Upper lobe of left lung (tissue), 6 donors: ENCODE results near the gene EYA2. TPM values are rescaled to one million over a fixed set of nuclear protein-coding genes. Genes with fewer than 3 reads are reported as not detected.

Experiments
- ATAC-seq, 2 donors: fragments of 200-7000 bp; cut with Tn5 transposase; one replicate each; pipeline ENCODE4 v1.9.1; 2022; ENCODE audit warnings: mild to moderate bottlenecking in 2 of 2, moderate library complexity in 2 of 2; ENCODE audit not compliant: low FRiP score in 2 of 2
- DNase-seq, 2 donors: peaks; one replicate each; pipeline ENCODE4 v3.0.0-alpha.2; 2019 to 2020
- H3K27ac ChIP-seq, 4 donors: fragments of 200-600 bp; sonication (generic); one replicate each; pipeline ENCODE4 v1.5.1; 2016 to 2019
- H3K27me3 ChIP-seq, 4 donors: fragments of 200-600 bp; sonication (generic); one replicate each; pipeline ENCODE4 v1.5.1; 2017 to 2019
- H3K36me3 ChIP-seq, 4 donors: fragments of 200-600 bp; sonication (generic); one replicate each; pipeline ENCODE4 v1.5.1; 2016 to 2019
- H3K4me1 ChIP-seq, 4 donors: fragments of 200-600 bp; sonication (generic); one replicate each; pipeline ENCODE4 v1.5.1; 2018 to 2019
- H3K4me3 ChIP-seq, 4 donors: fragments of 200-600 bp; sonication (generic); one replicate each; pipeline ENCODE4 v1.5.1; 2017 to 2019; ENCODE audit warnings: mild to moderate bottlenecking in 2 of 4, moderate library complexity in 1 of 4
- H3K9me3 ChIP-seq, 4 donors: fragments of 200-600 bp; sonication (generic); one replicate each; pipeline ENCODE4 v1.5.1; 2018 to 2019
- CTCF ChIP-seq, 6 experiments: fragments of 450-650 bp in 4 of 6; fragments of 200-600 bp in 2 of 6; sonication (generic) in 2 of 6; IDR thresholded peaks; one replicate each; pipeline ENCODE4 v1.5.1; 2016 to 2019; ENCODE audit warnings: antibody characterized with exemption in 6 of 6
- EP300 ChIP-seq, 4 donors: sonication (generic); formaldehyde crosslinking; IDR thresholded peaks; one replicate each; pipeline ENCODE4 v1.5.1; 2017; ENCODE audit warnings: antibody characterized with exemption in 4 of 4, control low read depth in 2 of 4
- POLR2A ChIP-seq, 4 donors: fragments of 450-650 bp; IDR thresholded peaks; one replicate each; pipeline ENCODE4 v1.5.1; 2016 to 2017; ENCODE audit warnings: antibody characterized with exemption in 4 of 4, mild to moderate bottlenecking in 2 of 4
- POLR2AphosphoS5 ChIP-seq, 2 donors: sonication (generic); formaldehyde crosslinking; IDR thresholded peaks; one replicate each; pipeline ENCODE4 v1.5.1; 2017; ENCODE audit warnings: antibody characterized with exemption in 2 of 2
- WGBS, 2 donors: methylation state at CpG; one replicate each; pipeline ENCODE4 v1.1.5; 2017 to 2018; 5-methylcytosine and 5-hydroxymethylcytosine counted together
- total RNA-seq, 6 donors: library from RNA; depleted of rRNA in 4 of 6; stranded (reverse); fragments of >200 nt in 4 of 6; gene quantifications; one replicate each; pipeline versions ENCODE4 v1.1.0 to v1.2.1, GENCODE V29; 2016 to 2021
- donor health status: DM: no; HTN: no; CAD: no; lungs with moderate emphysema.
- donor health status: DM: no; HTN: yes; CAD: no; lungs with severe emphysema.

Gene EYA2
- total RNA-seq, 6 donors from 2014 or later = 0.66 to 9.4 (median 3.0) TPM

- 53 to 63% methylated on average over 18 of the region's 18 CpGs for WGBS, 2 donors
- Histone ChIP-seq H3K36me3 (no peaks in the 10 kb centered on the region), H3K27me3 (no peaks in the 10 kb centered on the region), H3K9me3 (no peaks in the 10 kb centered on the region), H3K4me3 (no peak overlapping the region), H3K4me1 (no peaks in the 10 kb centered on the region), H3K27ac (no peak overlapping the region)
- DNase-seq (peak in 1 of 2 donors; percentile 52), ATAC-seq (no peak)
- TF ChIP-seq POLR2A (IDR thresholded peaks at IDR 0.05) (no peak), POLR2AphosphoS5 (IDR thresholded peaks at IDR 0.05) (no peak), EP300 (IDR thresholded peaks at IDR 0.05) (no peak), CTCF (IDR thresholded peaks at IDR 0.05) (no peak)
Measured at GRCh38 chr20:47038566-47039560, 144.2 kb downstream of the EYA2 start.

GRCh38 chr20:47040506-47041125 lies 146.0 kb downstream of the EYA2 start:
- no peaks in the 10 kb centered on the region for H3K36me3 ChIP-seq
- H3K27ac ChIP-seq = no peak overlapping the region
- H3K4me3 ChIP-seq = no peak overlapping the region
- no peak for TF ChIP-seq POLR2AphosphoS5 (IDR thresholded peaks at IDR 0.05)
- no peaks in the 10 kb centered on the region for H3K27me3 ChIP-seq
- H3K4me1 ChIP-seq = no peaks in the 10 kb centered on the region
- 59 to 70% methylated on average over 5 of the region's 5 CpGs for WGBS, 2 donors
- ATAC-seq (no peak), DNase-seq (no peak)
- H3K9me3 ChIP-seq = peaks cover 0 to 10% (median 4%) of the 10 kb centered on the region in 4 donors

GRCh38 chr20:47041396-47041899 lies 146.8 kb downstream of the EYA2 start:
- no peaks in the 10 kb centered on the region for H3K27me3 ChIP-seq
- H3K27ac ChIP-seq = no peak overlapping the region
- peaks cover 0 to 10% (median 4%) of the 10 kb centered on the region in 4 donors for H3K9me3 ChIP-seq
- TF ChIP-seq CTCF (IDR thresholded peaks at IDR 0.05) (no peak), POLR2AphosphoS5 (IDR thresholded peaks at IDR 0.05) (no peak), POLR2A (IDR thresholded peaks at IDR 0.05) (no peak), EP300 (IDR thresholded peaks at IDR 0.05) (no peak)
- H3K4me1 ChIP-seq = no peaks in the 10 kb centered on the region
- ATAC-seq (no peak), DNase-seq (no peak)
- H3K4me3 ChIP-seq = no peak overlapping the region
- no peaks in the 10 kb centered on the region for H3K36me3 ChIP-seq
- WGBS, 2 donors = 74 to 81% methylated on average over 4 of the region's 4 CpGs

- TF ChIP-seq POLR2A (IDR thresholded peaks at IDR 0.05) = no peak
- TF ChIP-seq POLR2AphosphoS5 (IDR thresholded peaks at IDR 0.05) = no peak
- no peak for TF ChIP-seq CTCF (IDR thresholded peaks at IDR 0.05)
- TF ChIP-seq EP300 (IDR thresholded peaks at IDR 0.05) = no peak
- DNase-seq (no peak), ATAC-seq (no peak)
- Histone ChIP-seq H3K9me3 (peaks cover 0 to 10% (median 4%) of the 10 kb centered on the region in 4 donors), H3K4me3 (no peak overlapping the region), H3K27me3 (no peaks in the 10 kb centered on the region), H3K27ac (no peak overlapping the region), H3K36me3 (no peaks in the 10 kb centered on the region), H3K4me1 (no peaks in the 10 kb centered on the region)
- 74 to 82% methylated on average over 6 of the region's 6 CpGs for WGBS, 2 donors
Measured at GRCh38 chr20:47042464-47042863, 147.8 kb downstream of the EYA2 start.

GRCh38 chr20:47043086-47043485 lies 148.4 kb downstream of the EYA2 start:
- DNase-seq (no peak), ATAC-seq (no peak)
- no peak overlapping the region for H3K4me3 ChIP-seq
- no peaks in the 10 kb centered on the region for H3K4me1 ChIP-seq
- H3K27me3 ChIP-seq = no peaks in the 10 kb centered on the region
- H3K27ac ChIP-seq = no peak overlapping the region
- no peaks in the 10 kb centered on the region for H3K36me3 ChIP-seq
- H3K9me3 ChIP-seq = peaks cover 0 to 10% (median 4%) of the 10 kb centered on the region in 4 donors
- 42 to 69% methylated on average over 2 of the region's 2 CpGs for WGBS, 2 donors
- TF ChIP-seq POLR2AphosphoS5 (IDR thresholded peaks at IDR 0.05) = no peak
- TF ChIP-seq POLR2A (IDR thresholded peaks at IDR 0.05) = no peak
- TF ChIP-seq CTCF (IDR thresholded peaks at IDR 0.05) = no peak
- no peak for TF ChIP-seq EP300 (IDR thresholded peaks at IDR 0.05)
